Stimulated activated CD4-positive, alpha-beta T cell treated with anti-CD3 and anti-CD28 coated beads, TNF-alpha, amount 100 ng/mL, for 48 hours (primary cell): ENCODE results near the gene VWA5B1.
"Not testable (repeated sequence)": the region's sequence is repeated elsewhere in the genome, so short reads cannot be mapped to it uniquely, and the experiment has no call there.

ENCODE experiments used
- DNase-seq, 3 donors: peaks; one replicate each; pipeline ENCODE4 v3.0.0-alpha.2; 2020; ENCODE audit warnings: low read depth in 3 of 3

Gene VWA5B1

DNA sequence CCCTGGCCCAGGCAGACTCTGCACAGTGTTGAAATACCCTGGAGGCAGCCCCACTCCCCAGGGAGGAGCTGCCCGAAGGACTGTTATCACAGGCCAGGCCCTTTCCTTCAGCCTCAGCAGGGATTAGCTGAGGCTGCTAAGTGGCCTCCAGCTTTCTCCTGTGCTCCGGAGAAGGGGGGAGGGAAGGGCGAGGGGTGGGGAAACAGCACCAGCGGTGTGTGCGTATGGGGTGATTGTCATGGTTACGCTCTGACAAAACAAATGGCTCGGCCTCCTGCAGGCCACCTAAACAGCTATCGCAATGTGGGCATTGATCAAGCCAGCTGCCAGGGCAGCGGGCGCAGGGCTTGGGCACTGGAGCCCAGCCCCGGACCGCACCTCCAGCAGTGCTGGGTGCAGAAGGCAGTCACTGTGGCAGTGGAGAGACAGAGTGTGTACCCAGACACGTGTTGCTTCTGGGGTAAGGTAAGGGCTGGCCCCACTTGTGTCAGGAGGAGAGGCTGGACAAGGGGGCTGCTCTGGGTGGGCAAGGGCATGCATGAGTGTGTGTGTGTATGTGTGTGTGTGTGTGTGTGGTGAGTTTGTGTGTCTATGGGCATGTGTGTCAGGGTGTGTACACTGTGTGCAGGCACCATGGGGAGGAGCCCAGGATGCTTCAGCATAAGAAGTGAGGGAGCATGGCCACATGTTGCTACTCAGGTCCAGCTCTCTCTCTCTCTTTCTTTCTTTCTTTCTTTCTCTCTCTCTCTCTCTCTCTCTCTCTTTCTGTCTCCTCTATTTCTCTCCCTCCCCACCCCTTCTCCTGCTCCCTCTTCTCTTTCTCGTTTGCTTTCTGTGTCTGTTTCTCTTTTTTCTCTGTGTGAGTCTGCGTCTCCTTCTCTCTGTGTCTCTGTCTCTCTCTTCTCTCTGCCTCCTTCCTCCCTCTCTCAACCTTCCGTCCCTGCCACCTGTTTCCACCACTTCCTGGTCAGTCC, at the start of gene VWA5B1:
TSS of gene VWA5B1 (plus strand) at position 252 of the 974 bp plus-strand sequence. CDS start 19,727 bp downstream, outside the sequence.
- no peak for DNase-seq

GRCh38 chr1:20242890-20243479, 47.7 kb upstream of the VWA5B1 start:
- DNase-seq, result no peak

DNA sequence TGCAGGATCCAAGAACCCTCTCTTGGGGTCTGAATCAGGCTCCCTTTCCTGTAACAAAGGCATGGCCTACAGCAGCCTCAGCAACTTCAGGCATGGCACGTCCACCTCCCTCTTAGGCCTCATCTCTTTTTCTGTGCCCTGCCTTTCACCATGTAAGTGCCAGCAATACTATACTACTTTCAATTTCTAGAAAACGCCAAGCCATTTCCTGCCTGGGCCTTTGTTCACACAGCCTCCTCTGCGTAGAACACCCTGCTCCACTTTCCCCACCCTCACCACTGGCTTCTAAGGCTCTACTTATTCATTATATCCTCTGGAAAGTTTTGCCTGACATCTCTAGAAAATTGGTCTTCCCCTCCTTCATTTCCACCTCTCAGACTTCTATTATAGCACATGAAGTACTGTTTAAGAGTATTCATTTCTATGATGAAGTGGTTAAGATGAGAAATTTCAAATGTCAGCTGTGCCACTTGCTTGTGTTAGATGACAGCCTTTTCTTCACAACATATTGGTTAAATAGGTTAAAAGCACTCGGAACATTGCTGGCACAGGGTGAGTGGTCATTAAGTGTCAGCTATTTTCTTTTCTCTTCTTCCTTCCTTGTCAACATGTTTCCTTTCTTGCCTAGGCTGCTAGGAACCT, 41.6 kb upstream of the VWA5B1 start:
- peak; percentile 17 to 33 (median 21) for DNase-seq

DNA sequence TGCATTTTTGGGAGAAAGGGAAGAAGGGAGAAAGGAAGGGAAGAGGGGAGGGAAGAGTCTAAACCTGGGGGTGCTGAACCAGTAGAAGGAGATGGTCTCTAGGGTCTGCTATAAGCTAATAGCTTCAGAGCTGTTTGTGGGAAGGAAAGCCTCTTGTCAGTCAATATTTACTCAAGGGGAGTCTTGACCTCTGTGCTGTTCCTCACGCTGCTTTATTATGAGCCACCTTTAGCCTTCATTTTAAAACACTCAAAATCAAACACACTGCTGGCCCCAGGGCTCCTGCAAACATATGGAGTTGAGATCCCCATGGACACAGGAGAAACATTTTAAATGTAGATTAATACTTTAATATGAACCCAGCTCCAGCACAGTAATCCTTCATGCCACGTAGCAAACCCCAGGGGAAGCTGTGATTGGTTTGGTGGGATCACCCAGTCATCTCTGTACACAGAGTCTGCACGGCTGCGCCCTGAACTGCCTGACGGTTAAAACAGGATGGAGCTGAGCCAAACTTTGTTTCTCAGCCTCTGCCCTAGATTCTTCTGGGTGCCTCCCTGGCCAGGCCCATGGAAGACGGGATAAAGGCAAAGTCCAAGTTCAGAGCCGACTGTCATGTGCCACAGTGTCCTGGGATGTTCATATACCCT, 40.2 kb upstream of the VWA5B1 start:
- no peak for DNase-seq

GRCh38 chr1:20252587-20252986, 38.1 kb upstream of the VWA5B1 start:
- DNase-seq, result no peak

DNA sequence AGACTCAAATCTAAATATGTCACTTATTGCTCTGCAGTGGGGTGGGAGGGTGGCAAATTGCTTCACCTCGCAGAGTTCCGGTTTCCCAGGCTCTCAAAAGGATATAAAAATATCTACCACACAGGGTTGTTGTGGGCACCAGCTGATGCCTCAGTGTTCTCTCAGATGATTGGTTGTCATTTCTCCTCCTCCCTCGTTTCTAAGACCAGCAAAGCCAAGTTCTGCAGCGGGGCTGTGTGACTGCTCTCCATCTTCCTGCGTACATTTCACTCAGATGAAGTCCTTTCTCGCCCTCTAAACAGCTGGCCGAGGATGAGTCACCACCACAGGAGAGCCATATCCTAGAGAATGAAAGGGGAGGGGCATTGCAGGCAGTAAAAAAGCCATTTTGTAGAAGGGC, 35.0 kb upstream of the VWA5B1 start:
- DNase-seq, result no peak

- DNase-seq, result no peak
Observed at GRCh38 chr1:20259646-20260045, 31.0 kb upstream of the VWA5B1 start.

DNA sequence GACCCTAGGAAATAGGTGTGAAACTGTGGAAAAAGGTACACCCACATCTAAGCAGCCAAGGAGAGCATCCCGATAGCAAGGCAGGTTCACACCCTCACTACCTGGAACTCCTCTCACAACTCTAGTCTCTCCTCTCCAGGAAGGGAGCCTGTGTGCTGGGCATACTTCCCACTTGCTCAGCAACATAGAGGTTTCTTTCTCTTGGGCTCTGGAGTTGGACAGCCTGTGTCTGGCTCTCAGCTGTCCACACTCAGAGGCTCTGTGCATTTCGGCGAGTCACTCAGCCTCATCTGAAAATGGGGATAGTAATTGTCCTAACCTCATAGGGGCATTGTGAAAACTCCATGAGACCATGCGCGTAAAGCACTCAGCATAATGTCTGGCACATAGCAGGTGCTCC, 29.6 kb upstream of the VWA5B1 start:
- DNase-seq, result no peak

GRCh38 chr1:20262810-20263534, 27.7 kb upstream of the VWA5B1 start:
- no peak for DNase-seq

DNA sequence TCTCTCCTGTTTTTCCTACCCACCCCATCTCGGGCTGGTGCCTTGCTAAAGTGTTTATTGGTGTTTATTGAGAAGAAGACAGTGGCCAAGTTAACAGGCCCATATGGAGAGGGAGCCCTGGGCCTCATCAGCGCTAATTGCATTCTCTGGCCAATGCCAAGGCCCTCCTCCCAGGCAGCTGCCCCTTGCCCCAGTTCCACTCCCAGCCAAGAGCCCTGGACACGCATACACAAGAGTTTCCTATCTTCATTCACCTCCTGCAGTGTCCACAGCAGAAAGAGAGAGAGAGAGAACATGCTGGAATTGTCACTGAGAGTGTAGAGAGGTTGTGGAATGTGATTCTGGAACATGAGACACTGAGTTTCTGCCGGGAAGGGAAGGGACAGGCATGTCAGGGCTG, 25.4 kb upstream of the VWA5B1 start:
- DNase-seq, result no peak

GRCh38 chr1:20266141-20266540, 24.5 kb upstream of the VWA5B1 start:
- no peak for DNase-seq

- DNase-seq, result no peak
Observed at GRCh38 chr1:20266642-20267041, 24.0 kb upstream of the VWA5B1 start.

GRCh38 chr1:20271498-20272400, 18.9 kb upstream of the VWA5B1 start:
- no peak for DNase-seq

- DNase-seq, result not testable (repeated sequence)
Observed at GRCh38 chr1:20273716-20274115, 17.0 kb upstream of the VWA5B1 start.

- DNase-seq, result no peak
Observed at GRCh38 chr1:20275319-20275925, 15.3 kb upstream of the VWA5B1 start.

- DNase-seq, result no peak
Observed at GRCh38 chr1:20276485-20277159, 14.1 kb upstream of the VWA5B1 start.

- DNase-seq, result no peak
Observed at GRCh38 chr1:20278692-20279130, 12.0 kb upstream of the VWA5B1 start.

- DNase-seq, result no peak
Observed at GRCh38 chr1:20279509-20279908, 11.2 kb upstream of the VWA5B1 start.

DNA sequence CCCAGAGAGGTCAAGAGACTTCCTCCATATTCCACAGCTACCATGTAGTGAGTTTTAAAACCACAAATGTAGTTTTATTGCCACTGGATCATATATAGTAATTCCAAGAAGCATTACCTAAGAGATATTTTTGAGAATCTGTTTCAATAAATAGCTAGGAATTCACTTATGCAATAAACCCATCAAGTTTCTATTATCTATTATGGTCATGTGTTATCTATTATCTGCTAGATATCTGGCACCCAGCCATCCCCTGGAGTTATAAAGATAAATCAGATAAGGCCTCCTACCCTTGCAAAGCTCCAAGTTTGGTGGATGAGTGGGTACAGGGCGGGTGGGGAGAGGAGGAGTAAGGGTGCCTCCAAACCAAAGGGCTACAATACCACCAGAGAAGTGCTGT, 10.3 kb upstream of the VWA5B1 start:
- DNase-seq, result no peak
